Spleen (tissue), 7 donors: ENCODE results near the gene SLC10A6.

ENCODE experiments used
- CTCF ChIP-seq, 11 experiments: fragments of 200-600 bp in 7 of 11; fragments of 450-650 bp in 4 of 11; sonication (generic) in 4 of 11; IDR thresholded peaks in 8 of 11; conservative IDR thresholded peaks in 3 of 11; 1 replicate in 7 of 11; 2 replicates in 4 of 11; pipeline versions ENCODE4 v1.4.0 to v1.8.0; 2016 to 2021; ENCODE audit warnings: antibody characterized with exemption in 11 of 11, inconsistent platforms in 4 of 11, mild to moderate bottlenecking in 1 of 11
- POLR2AphosphoS5 ChIP-seq, 3 donors: sonication (generic); formaldehyde crosslinking; IDR thresholded peaks; one replicate each; pipeline ENCODE4 v1.5.1; 2017; ENCODE audit warnings: antibody characterized with exemption in 3 of 3
- donor health status: DM: no; HTN: no; CAD: no; lungs with moderate emphysema.
- donor health status: DM: no; HTN: no; CAD: no.
- donor health status: DM: no; HTN: no; CAD: no.

- TF ChIP-seq CTCF (IDR thresholded peaks at IDR 0.05 in 8 of 11, conservative IDR thresholded peaks at IDR 0.05 in 3 of 11) (no peak), POLR2AphosphoS5 (IDR thresholded peaks at IDR 0.05) (no peak)
These were observed 17.7 kb downstream of the SLC10A6 start for GRCh38 chr4:86831262-86832130.
